ENCODE data around the gene TENM4. TPM values are rescaled to one million over a fixed set of nuclear protein-coding genes. Genes with fewer than 3 reads are reported as not detected.

The TENM4 gene
- total RNA-seq, 1 experiment from 2014 or later = 0.39 TPM

DNA sequence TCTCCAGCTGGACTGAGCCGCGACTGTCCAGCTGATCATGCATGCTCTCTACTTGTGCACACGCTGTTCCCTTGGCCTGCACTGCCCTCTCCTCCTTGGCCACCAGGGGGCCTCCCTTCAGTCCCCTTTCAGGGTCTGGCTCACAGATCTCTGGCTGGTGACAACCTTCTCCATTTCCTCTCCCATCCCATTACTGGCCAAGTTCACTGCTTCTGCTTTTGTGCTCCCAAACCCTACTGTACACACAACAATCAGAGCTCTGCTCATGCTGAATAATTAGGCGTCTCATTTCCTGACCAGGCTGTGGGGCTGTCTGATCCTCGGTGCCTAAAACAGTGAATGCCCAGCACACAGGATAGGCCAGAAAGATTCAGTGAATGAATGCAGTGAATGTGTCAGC, 642.2 kb downstream of the TENM4 start:
- Histone ChIP-seq H3K27ac (ENCODE audit: low read length) (no peak overlapping the region), H3K27me3 (ENCODE audit: control insufficient read depth, insufficient read depth, low read length) (no peaks in the 10 kb centered on the region), H3K4me1 (ENCODE audit: control insufficient read depth, insufficient read depth, low read length) (peaks cover 2% of the 10 kb centered on the region; the same call in 1 of the 2 replicates), H3K4me3 (ENCODE audit: low read depth in 2 of 2, low read length in 2 of 2) (no peak overlapping the region), H3K36me3 (ENCODE audit: control insufficient read depth, insufficient read depth, low read length) (no peaks in the 10 kb centered on the region), H3K9me3 (ENCODE audit: control insufficient read depth, insufficient read depth, low read depth, low read length) (no peaks in the 10 kb centered on the region)
- in situ Hi-C loops (cut with HindIII; ENCODE audit: low pct_unique_long_range_greater_than_20kb, low sequenced_read_pairs) (no loop called here), intact Hi-C loops (cut with micrococcal nuclease; ENCODE audit: unreplicated experiment) (loop anchor here (2.0 to 5.0 kb wide), 2 partner anchors 151 to 162 kb away; no protein-coding TSS in a partner anchor)
- POLR2A ChIA-PET = interaction anchor here (0.7 kb wide), 1 partner anchor 134 kb away, joined by 11 read pairs; no protein-coding TSS in a partner anchor
- CTCF ChIA-PET = interaction anchor here (0.5 to 1.2 kb wide), 4 partner anchors 13 to 301 kb away, joined by 3 to 5 read pairs (median 3); no protein-coding TSS in a partner anchor
- no TSS peak for BruUV-seq (replicated peaks)
- peak; percentile 81 for ATAC-seq
- TF ChIP-seq, protein P1, sequence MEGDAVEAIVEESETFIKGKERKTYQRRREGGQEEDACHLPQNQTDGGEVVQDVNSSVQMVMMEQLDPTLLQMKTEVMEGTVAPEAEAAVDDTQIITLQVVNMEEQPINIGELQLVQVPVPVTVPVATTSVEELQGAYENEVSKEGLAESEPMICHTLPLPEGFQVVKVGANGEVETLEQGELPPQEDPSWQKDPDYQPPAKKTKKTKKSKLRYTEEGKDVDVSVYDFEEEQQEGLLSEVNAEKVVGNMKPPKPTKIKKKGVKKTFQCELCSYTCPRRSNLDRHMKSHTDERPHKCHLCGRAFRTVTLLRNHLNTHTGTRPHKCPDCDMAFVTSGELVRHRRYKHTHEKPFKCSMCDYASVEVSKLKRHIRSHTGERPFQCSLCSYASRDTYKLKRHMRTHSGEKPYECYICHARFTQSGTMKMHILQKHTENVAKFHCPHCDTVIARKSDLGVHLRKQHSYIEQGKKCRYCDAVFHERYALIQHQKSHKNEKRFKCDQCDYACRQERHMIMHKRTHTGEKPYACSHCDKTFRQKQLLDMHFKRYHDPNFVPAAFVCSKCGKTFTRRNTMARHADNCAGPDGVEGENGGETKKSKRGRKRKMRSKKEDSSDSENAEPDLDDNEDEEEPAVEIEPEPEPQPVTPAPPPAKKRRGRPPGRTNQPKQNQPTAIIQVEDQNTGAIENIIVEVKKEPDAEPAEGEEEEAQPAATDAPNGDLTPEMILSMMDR (IDR thresholded peaks at IDR 0.05) = peak; percentile 91
- no peak for TF ChIP-seq POLR2AphosphoS5 (IDR thresholded peaks at IDR 0.05; ENCODE audit: low read depth, low read length)
- peak; percentile 30 for DNase-seq (ENCODE audit: low read depth, low spot score)

DNA sequence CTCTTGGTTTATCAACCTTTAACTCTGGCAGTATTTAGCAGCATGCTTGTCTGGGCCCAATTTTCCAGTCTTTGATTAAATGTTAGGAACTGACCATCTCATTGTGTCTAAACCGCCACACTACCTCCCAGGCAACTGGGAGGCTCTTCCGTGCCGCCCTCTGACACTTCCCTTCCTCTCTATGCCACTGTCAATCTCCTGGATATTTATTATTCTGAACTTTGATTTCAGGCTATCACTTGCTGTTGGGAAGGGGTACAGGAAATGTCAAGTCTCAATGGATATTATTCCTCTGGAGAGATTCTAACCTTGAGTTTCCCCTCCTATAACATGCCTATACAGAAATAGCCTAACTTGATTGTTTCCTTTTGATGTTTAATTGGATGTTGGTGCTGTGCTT, 643.3 kb downstream of the TENM4 start:
- no TSS peak for BruUV-seq (replicated peaks)
- POLR2A ChIA-PET = interaction anchor here (0.6 kb wide), 1 partner anchor 89 kb away, joined by 6 read pairs; no protein-coding TSS in a partner anchor
- no peak for ATAC-seq
- H3K4me1 ChIP-seq (ENCODE audit: control insufficient read depth, insufficient read depth, low read length) = peaks cover 2% of the 10 kb centered on the region; the same call in 1 of the 2 replicates
- H3K4me3 ChIP-seq (ENCODE audit: low read depth in 2 of 2, low read length in 2 of 2) = no peak overlapping the region
- no peak for TF ChIP-seq SIN3A (IDR thresholded peaks at IDR 0.05; ENCODE audit: borderline replicate concordance, insufficient read depth, low read depth, low read length)
- TF ChIP-seq TCF7L2 (IDR thresholded peaks at IDR 0.05; ENCODE audit: low read depth, low read length) = no peak
- no peak for TF ChIP-seq POLR2AphosphoS5 (IDR thresholded peaks at IDR 0.05; ENCODE audit: low read depth, low read length)
- TF ChIP-seq, protein P2, sequence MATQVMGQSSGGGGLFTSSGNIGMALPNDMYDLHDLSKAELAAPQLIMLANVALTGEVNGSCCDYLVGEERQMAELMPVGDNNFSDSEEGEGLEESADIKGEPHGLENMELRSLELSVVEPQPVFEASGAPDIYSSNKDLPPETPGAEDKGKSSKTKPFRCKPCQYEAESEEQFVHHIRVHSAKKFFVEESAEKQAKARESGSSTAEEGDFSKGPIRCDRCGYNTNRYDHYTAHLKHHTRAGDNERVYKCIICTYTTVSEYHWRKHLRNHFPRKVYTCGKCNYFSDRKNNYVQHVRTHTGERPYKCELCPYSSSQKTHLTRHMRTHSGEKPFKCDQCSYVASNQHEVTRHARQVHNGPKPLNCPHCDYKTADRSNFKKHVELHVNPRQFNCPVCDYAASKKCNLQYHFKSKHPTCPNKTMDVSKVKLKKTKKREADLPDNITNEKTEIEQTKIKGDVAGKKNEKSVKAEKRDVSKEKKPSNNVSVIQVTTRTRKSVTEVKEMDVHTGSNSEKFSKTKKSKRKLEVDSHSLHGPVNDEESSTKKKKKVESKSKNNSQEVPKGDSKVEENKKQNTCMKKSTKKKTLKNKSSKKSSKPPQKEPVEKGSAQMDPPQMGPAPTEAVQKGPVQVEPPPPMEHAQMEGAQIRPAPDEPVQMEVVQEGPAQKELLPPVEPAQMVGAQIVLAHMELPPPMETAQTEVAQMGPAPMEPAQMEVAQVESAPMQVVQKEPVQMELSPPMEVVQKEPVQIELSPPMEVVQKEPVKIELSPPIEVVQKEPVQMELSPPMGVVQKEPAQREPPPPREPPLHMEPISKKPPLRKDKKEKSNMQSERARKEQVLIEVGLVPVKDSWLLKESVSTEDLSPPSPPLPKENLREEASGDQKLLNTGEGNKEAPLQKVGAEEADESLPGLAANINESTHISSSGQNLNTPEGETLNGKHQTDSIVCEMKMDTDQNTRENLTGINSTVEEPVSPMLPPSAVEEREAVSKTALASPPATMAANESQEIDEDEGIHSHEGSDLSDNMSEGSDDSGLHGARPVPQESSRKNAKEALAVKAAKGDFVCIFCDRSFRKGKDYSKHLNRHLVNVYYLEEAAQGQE (IDR thresholded peaks at IDR 0.05; ENCODE audit: insufficient read depth in 1 of 2, low read depth in 2 of 2, low read length in 1 of 2) = no peak
- TF ChIP-seq, protein P1 (IDR thresholded peaks at IDR 0.05) = no peak
- H3K36me3 ChIP-seq (ENCODE audit: control insufficient read depth, insufficient read depth, low read length) = no peaks in the 10 kb centered on the region
- CTCF ChIA-PET = interaction anchor here (1.2 kb wide), 1 partner anchor 164 kb away, joined by 3 read pairs; no protein-coding TSS in a partner anchor
- intact Hi-C loops (cut with micrococcal nuclease; ENCODE audit: unreplicated experiment) (loop anchor here (5.0 kb wide), 1 partner anchor 150 kb away; no protein-coding TSS in a partner anchor), in situ Hi-C loops (cut with HindIII; ENCODE audit: low pct_unique_long_range_greater_than_20kb, low sequenced_read_pairs) (no loop called here)
- H3K27ac ChIP-seq (ENCODE audit: low read length) = no peak overlapping the region
- H3K27me3 ChIP-seq (ENCODE audit: control insufficient read depth, insufficient read depth, low read length) = no peaks in the 10 kb centered on the region
- no peaks in the 10 kb centered on the region for H3K9me3 ChIP-seq (ENCODE audit: control insufficient read depth, insufficient read depth, low read depth, low read length)
- no peak for DNase-seq (ENCODE audit: low read depth, low spot score)
